Erythroblast (primary cell): ENCODE measurements around the gene ST6GAL1.

Experiments
- GATA1 ChIP-seq: IDR thresholded peaks from 2 replicates; pipeline ENCODE4 v1.6.1; 2011; ENCODE audit warnings: low read depth, mild to moderate bottlenecking, control low read depth, low read length, moderate library complexity
- POLR2A ChIP-seq: IDR thresholded peaks from 2 replicates; pipeline ENCODE4 v1.6.1; 2011; ENCODE audit warnings: mild to moderate bottlenecking, low read length

GRCh38 chr3:187082758-187083375, 152.5 kb downstream of the ST6GAL1 start:
- TF ChIP-seq POLR2A (no peak), GATA1 (no peak)
